K562 (cell line): Measurements from ENCODE around the gene DIP2C. TPM values are rescaled to one million over a fixed set of nuclear protein-coding genes. Genes with fewer than 3 reads are reported as not detected.

Experiments
- ATAC-seq: fragments of 200-7000 bp; cut with Tn5 transposase; 3 replicates; pipeline ENCODE4 v1.9.1; 2020; ENCODE audit warnings: moderate library complexity
- BruUV-seq: library from RNA; stranded (reverse); fragments of 400-500 nt; replicated peaks from 2 replicates; lab custom pipeline; 2021; lab: Mats Ljungman, UMichigan
- CTCF ChIA-PET: fragments of 300-600 bp; formaldehyde crosslinking; extraction: SDS; loops from one replicate; lab custom pipeline; 2021; ENCODE audit warnings: low intra/inter-chr PET ratio; lab: Yijun Ruan, JAX
- POLR2A ChIA-PET: fragments of 300-600, 350-650 bp; sonication (Branson Sonifier 250); formaldehyde crosslinking; extraction: SDS; loops from one replicate; lab custom pipeline; 2021; ENCODE audit warnings: antibody characterized with exemption, inconsistent platforms; lab: Yijun Ruan, JAX
- DNase-seq, 4 experiments: peaks; one replicate each; pipeline versions ENCODE4 v3.0.0 to v3.0.0-alpha.2; 2011 to 2018; ENCODE audit warnings: low spot score in 3 of 4, mixed read lengths in 3 of 4; ENCODE audit errors: extremely low read depth in 1 of 4
- FAIRE-seq: peaks from 2 replicates; lab custom pipeline; 2011; peaks lifted over from hg19 to GRCh38; lab: Jason Lieb, UNC
- H2AFZ ChIP-seq: 2 replicates; pipeline ENCODE4 v1.6.0; 2011; ENCODE audit warnings: low read depth, low read length, control low read depth, inconsistent platforms
- H3K27ac ChIP-seq: fragments of 200-600 bp; 3 replicates; pipeline ENCODE4 v1.8.0; 2011; ENCODE audit warnings: low read depth, mild to moderate bottlenecking, control low read depth, inconsistent platforms, low read length, moderate library complexity, mixed read lengths; ENCODE audit errors: extremely low read depth
- H3K27me3 ChIP-seq, 2 experiments: fragments of 300-600 bp in 1 of 2; 2 replicates in 1 of 2; 3 replicates in 1 of 2; pipeline versions ENCODE4 v1.6.0 to v1.8.0; 2011; ENCODE audit warnings: inconsistent platforms in 2 of 2, low read length in 2 of 2, mild to moderate bottlenecking in 1 of 2, mixed read lengths in 1 of 2, moderate library complexity in 1 of 2; ENCODE audit not compliant: control insufficient read depth in 2 of 2, insufficient read depth in 2 of 2
- H3K36me3 ChIP-seq: fragments of 300-600 bp; 3 replicates; pipeline ENCODE4 v1.8.0; 2011; ENCODE audit warnings: mild to moderate bottlenecking, low read length, inconsistent platforms; ENCODE audit not compliant: control insufficient read depth, insufficient read depth
- H3K4me1 ChIP-seq, 2 experiments: fragments of 200-600 bp in 1 of 2; replicated peaks in 1 of 2; 2 replicates in 1 of 2; 3 replicates in 1 of 2; pipeline versions ENCODE4 v1.5.1 to v1.8.0; 2011; ENCODE audit warnings: inconsistent platforms in 2 of 2, low read length in 2 of 2, mild to moderate bottlenecking in 1 of 2, mixed read lengths in 1 of 2, moderate library complexity in 1 of 2; ENCODE audit not compliant: control insufficient read depth in 2 of 2, insufficient read depth in 2 of 2
- H3K4me2 ChIP-seq: 2 replicates; pipeline ENCODE4 v1.6.1; 2011; ENCODE audit warnings: low read length, control low read depth, inconsistent platforms, mixed read lengths; ENCODE audit not compliant: insufficient read depth
- H3K4me3 ChIP-seq: fragments of 200-600 bp; sonication (generic), shearing (Covaris generic); 2 replicates; pipeline ENCODE4 v1.5.1; 2016; ENCODE audit warnings: control low read depth, inconsistent platforms
- H3K79me2 ChIP-seq: fragments of 200-600 bp; 3 replicates; pipeline ENCODE4 v1.8.0; 2011; ENCODE audit warnings: low read length, inconsistent platforms; ENCODE audit not compliant: control insufficient read depth, insufficient read depth
- H3K9ac ChIP-seq, 2 experiments: 2 replicates each; pipeline versions ENCODE4 v1.6.0 to v1.6.1; 2011; ENCODE audit warnings: low read depth in 2 of 2, low read length in 2 of 2, control low read depth in 1 of 2, inconsistent platforms in 1 of 2, mild to moderate bottlenecking in 1 of 2, mixed read lengths in 1 of 2; ENCODE audit not compliant: insufficient read depth in 1 of 2
- H3K9me1 ChIP-seq: one replicate; pipeline ENCODE4 v1.6.0; 2011; ENCODE audit warnings: inconsistent platforms, mild to moderate bottlenecking, low read length, moderate library complexity; ENCODE audit not compliant: control insufficient read depth, insufficient read depth
- H3K9me3 ChIP-seq: replicated peaks from 2 replicates; pipeline ENCODE4 v1.5.1; 2011; ENCODE audit warnings: low read depth, low read length, inconsistent platforms; ENCODE audit not compliant: control insufficient read depth, insufficient read depth
- H4K20me1 ChIP-seq: replicated peaks from 2 replicates; pipeline ENCODE4 v1.6.1; 2011; ENCODE audit warnings: low read length, inconsistent platforms, mixed read lengths; ENCODE audit not compliant: control insufficient read depth, insufficient read depth
- CLOCK ChIP-seq: fragments of 250-450 bp; sonication (Bioruptor Pico); IDR thresholded peaks from 2 replicates; pipeline ENCODE4 v1.4.0; 2020; ENCODE audit warnings: mild to moderate bottlenecking, moderate library complexity, borderline replicate concordance
- EGR1 ChIP-seq: fragments of 450-650 bp; conservative IDR thresholded peaks from 2 replicates; pipeline ENCODE4 v1.6.1; 2017; ENCODE audit warnings: mild to moderate bottlenecking
- MEF2D ChIP-seq: conservative IDR thresholded peaks from 2 replicates; pipeline ENCODE4 v1.6.1; 2016; ENCODE audit warnings: low read depth, missing genetic modification characterization, missing compliant biosample characterization
- PCBP2 ChIP-seq: fragments of 200-400 bp; formaldehyde crosslinking; IDR thresholded peaks from 2 replicates; pipeline ENCODE4 v1.6.1; 2018; ENCODE audit warnings: low read length, low read depth, mild to moderate bottlenecking, moderate library complexity; ENCODE audit not compliant: poor library complexity, severe bottlenecking
- RBM22 ChIP-seq: fragments of 200-400 bp; formaldehyde crosslinking; IDR thresholded peaks from 2 replicates; pipeline ENCODE4 v1.6.1; 2018; ENCODE audit warnings: low read length, low read depth; ENCODE audit not compliant: poor library complexity, severe bottlenecking
- SMAD2 ChIP-seq: fragments of 150-350 bp; IDR thresholded peaks from 2 replicates; pipeline ENCODE4 v1.6.1; 2014; ENCODE audit warnings: low read depth, mild to moderate bottlenecking, low read length
- SMC3 ChIP-seq: conservative IDR thresholded peaks from 2 replicates; pipeline ENCODE4 v1.6.1; 2011; ENCODE audit warnings: low read depth, low read length, improper control_type of control experiment; ENCODE audit not compliant: insufficient read depth
- SNRNP70 ChIP-seq: fragments of 200-400 bp; formaldehyde crosslinking; optimal IDR thresholded peaks from 2 replicates; pipeline ENCODE3; 2017; ENCODE audit warnings: low read depth, low read length
- SP1 ChIP-seq: sonication (generic); formaldehyde crosslinking; IDR thresholded peaks from 2 replicates; pipeline ENCODE4 v1.8.1; 2022; ENCODE audit warnings: mild to moderate bottlenecking, missing genetic modification reagents
- TAF9B ChIP-seq: fragments of 450-650 bp; IDR thresholded peaks from 2 replicates; pipeline ENCODE4 v1.6.1; 2018; ENCODE audit warnings: mild to moderate bottlenecking; ENCODE audit not compliant: partially characterized antibody
- TRIM24 ChIP-seq, 2 experiments: fragments of 450-650 bp; IDR thresholded peaks; 2 replicates each; pipeline ENCODE4 v1.6.1; 2016
- ZBED1 ChIP-seq: IDR thresholded peaks from 2 replicates; pipeline ENCODE4 v1.6.1; 2014
- ZBTB8A ChIP-seq: fragments of 450-650 bp; IDR thresholded peaks from 2 replicates; pipeline ENCODE4 v1.6.1; 2018; ENCODE audit warnings: mild to moderate bottlenecking, moderate library complexity; ENCODE audit not compliant: partially characterized antibody
- ZKSCAN8 ChIP-seq: fragments of 200-800 bp; sonication (Bioruptor generic); IDR thresholded peaks from 2 replicates; pipeline ENCODE4 v1.6.1; 2016; ENCODE audit warnings: missing genetic modification characterization, missing compliant biosample characterization
- WGBS: fragments of 100-300 bp; shearing (Covaris generic); methylation state at CpG from one replicate; pipeline ENCODE4 v1.1.6; 2016; ENCODE audit warnings: low coverage, mixed read lengths; ENCODE audit not compliant: insufficient coverage; ENCODE audit errors: missing lambda C conversion rate; 5-methylcytosine and 5-hydroxymethylcytosine counted together
- in situ Hi-C: fragments of 300-500 bp; cut with MboI; formaldehyde crosslinking; loops from 4 replicates; pipeline ENCODE4 v1.15.0; 2018; ENCODE audit warnings: inconsistent platforms, mixed read lengths
- intact Hi-C: fragments of 100-400 bp; cut with micrococcal nuclease; formaldehyde crosslinking; loops from 2 replicates; pipeline ENCODE4 v1.14.2; 2022
- polyA plus RNA-seq, 8 experiments: library from polyadenylated mRNA; depleted of rRNA in 4 of 8; stranded (reverse) in 5 of 8; unstranded in 3 of 8; fragments of >200 nt; fragmentation: Nextera tagmentation in 2 of 8; fragmentation: Illumina TruSeq in 1 of 8; extraction: Ambion mirVana in 2 of 8; extraction: Trizol in 1 of 8; gene quantifications; 2 replicates each; pipeline versions ENCODE4 v1.2.1 to v1.2.3, GENCODE V29; 2011 to 2014; ENCODE audit warnings: inconsistent platforms in 1 of 8, missing spikeins in 1 of 8
- total RNA-seq, 7 experiments: library from RNA; depleted of rRNA in 6 of 7; stranded (reverse); fragments of >200 nt in 6 of 7; fragmentation: Illumina TruSeq in 2 of 7; extraction: Trizol in 2 of 7; gene quantifications; 2 replicates each; pipeline versions ENCODE4 v1.2.1 to v1.2.3, GENCODE V29; 2011 to 2021; ENCODE audit warnings: low replicate concordance in 1 of 7
- TF ChIP-seq, protein P1 (sequence below): fragments of 250-450 bp; sonication (Bioruptor Pico); IDR thresholded peaks from 2 replicates; pipeline ENCODE4 v1.4.0; 2020; ENCODE audit warnings: mild to moderate bottlenecking, moderate library complexity

The DIP2C gene
- total and polyA plus RNA-seq, 9 of the 15 experiments (the other 6 are each of a cell fraction or from before 2014, with no cell fraction given): 0.01 TPM; not detected in 8

- Histone ChIP-seq H2AFZ (no peak overlapping the region), H4K20me1 (no peaks in the 10 kb centered on the region), H3K27ac (no peak overlapping the region), H3K4me3 (no peak overlapping the region), H3K79me2 (no peaks in the 10 kb centered on the region), H3K36me3 (no peaks in the 10 kb centered on the region), H3K9me1 (no peaks in the 10 kb centered on the region), H3K4me1 (no peaks in the 10 kb centered on the region), H3K9ac (no peak overlapping the region), H3K4me2 (no peak overlapping the region), H3K27me3 (peaks cover 43 to 56% of the 10 kb centered on the region in 2 experiments), H3K9me3 (no peaks in the 10 kb centered on the region)
- WGBS: 7% methylated on average over 14 of the region's 14 CpGs
- TF ChIP-seq PCBP2: no peak
- no peak for TF ChIP-seq EGR1
- no peak for TF ChIP-seq ZBTB8A
- TF ChIP-seq MEF2D (tag): no peak
- no peak for TF ChIP-seq SNRNP70
- TF ChIP-seq SP1: no peak
- no peak for TF ChIP-seq ZBED1
- TF ChIP-seq, protein P1, sequence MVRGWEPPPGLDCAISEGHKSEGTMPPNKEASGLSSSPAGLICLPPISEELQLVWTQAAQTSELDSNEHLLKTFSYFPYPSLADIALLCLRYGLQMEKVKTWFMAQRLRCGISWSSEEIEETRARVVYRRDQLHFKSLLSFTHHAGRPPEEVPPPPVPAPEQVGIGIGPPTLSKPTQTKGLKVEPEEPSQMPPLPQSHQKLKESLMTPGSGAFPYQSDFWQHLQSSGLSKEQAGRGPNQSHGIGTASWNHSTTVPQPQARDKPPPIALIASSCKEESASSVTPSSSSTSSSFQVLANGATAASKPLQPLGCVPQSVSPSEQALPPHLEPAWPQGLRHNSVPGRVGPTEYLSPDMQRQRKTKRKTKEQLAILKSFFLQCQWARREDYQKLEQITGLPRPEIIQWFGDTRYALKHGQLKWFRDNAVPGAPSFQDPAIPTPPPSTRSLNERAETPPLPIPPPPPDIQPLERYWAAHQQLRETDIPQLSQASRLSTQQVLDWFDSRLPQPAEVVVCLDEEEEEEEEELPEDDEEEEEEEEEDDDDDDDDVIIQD (CRISPR knock-in tag): no peak
- TF ChIP-seq TAF9B: no peak
- no peak for TF ChIP-seq SMAD2
- TF ChIP-seq TRIM24 (IDR thresholded peaks at IDR 0.05): no peak
- TF ChIP-seq CLOCK: no peak
- TF ChIP-seq ZKSCAN8: no peak
- TF ChIP-seq SMC3: no peak
- TF ChIP-seq RBM22: no peak
- ChIA-PET CTCF (no interaction called here), POLR2A (no interaction called here)
- BruUV-seq: no TSS peak
- no peak for ATAC-seq
- no peak for FAIRE-seq
- DNase-seq: no peak
- intact Hi-C loops: no loop called here
- in situ Hi-C loops: no loop called here
Observed at GRCh38 chr10:311901-312665, 377.4 kb downstream of the DIP2C start.
